ENCODE data around the gene CHMP2A.

CHMP2A gene

DNA sequence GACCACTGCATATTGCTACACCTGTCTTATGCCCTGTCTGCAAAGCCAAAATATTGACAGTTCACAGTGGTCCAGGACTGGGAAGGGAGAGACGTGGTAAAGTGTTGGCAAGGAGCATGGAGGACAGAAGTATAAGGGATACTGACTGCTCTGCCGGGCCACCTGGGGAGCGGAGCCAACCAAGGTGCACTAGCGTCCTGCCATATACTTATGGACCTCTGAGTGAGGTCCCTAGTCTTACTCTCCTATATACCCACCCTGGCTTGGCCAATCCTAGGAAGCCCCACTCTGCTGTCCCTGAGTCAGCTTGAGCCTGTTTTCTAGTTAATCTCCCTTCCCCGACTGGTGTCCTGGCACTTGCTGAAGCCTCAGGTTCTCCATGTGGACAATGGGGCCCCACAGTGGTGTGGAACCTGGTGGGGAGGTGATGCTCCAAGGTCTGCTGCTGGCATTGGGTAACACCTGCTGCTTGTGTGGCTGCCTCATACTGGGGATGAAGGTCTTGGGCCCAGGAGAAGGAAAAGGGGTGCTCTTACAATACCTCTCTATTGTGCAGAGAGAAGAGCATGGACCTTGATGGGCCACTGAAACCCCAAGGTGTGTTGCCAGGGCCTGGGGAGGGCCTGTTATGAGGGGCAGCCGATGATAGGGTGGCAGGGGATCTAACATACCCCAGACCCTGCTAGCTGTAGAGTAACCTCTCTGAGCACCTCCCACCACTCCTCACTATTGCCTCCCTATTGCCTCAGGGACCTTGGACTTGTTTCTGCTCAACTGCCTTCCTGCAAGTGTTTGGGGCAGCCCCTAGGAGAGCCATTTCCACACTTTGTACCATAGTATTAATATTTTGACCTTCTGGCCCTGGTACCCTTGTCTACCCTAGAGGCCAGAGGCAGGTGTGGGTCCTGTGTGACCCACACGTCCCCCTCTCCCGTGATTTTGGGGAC is 17.8 kb downstream of the CHMP2A start:
- DNase-seq: no peak

DNA sequence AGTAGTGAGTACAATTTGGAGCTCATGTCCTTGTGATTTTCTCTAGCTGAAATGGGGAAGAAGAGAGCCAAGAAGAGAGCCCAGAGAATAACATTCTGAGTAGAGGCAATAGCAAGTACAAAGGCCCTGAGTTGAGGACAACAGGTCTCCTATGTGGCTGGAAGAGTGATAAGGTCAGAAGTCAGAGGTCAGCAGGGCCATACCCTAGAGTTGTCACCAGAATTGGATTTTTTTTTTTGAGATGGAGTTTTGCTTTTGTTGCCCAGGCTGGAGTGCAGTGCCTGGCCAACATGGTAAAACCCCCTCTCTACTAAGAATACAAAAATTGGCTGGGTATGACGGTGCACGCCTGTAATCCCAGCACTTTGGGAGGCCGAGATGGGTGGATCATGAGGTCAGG is 19.0 kb downstream of the CHMP2A start:
- DNase-seq: no peak

DNA sequence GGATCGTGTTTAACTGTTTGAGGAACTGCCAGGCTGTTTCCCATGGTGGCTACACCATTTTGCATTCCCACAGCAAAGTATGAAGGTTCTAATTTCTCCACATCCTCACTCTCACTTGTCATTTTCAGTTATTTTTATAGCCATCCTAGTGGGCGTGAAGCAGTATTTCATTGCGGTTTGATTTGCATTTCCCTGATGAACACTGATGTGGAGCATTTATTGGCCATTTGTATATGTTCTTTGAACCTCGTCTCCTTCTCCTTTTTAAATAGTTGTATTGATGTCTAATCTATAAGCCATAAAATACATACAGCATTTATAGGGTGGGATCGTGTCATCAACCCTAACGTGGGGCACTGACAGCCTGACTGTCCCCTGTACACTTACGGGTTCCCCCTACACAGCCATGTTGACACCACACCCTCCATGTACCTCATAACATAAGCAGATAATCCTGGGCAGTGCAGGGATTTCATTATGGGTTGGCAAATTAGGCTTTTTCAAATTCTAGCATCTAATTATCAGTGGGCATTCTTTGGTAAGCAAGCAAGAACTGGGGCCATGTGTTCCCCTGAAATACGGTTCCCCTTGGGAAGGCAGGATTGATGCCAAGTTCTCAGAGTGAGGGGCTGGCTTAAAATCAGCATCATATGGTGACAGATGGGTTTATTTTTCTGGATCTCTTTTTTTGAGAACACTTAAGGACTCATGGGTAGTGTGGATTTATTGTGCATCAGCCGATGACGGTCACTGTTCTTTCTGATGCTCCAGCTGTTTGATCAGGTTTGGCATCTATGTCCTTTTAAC is 23.7 kb downstream of the CHMP2A start:
- DNase-seq: no peak

- DNase-seq: no peak
Observed at GRCh38 chr19:58529405-58529804, 25.5 kb downstream of the CHMP2A start.

DNA sequence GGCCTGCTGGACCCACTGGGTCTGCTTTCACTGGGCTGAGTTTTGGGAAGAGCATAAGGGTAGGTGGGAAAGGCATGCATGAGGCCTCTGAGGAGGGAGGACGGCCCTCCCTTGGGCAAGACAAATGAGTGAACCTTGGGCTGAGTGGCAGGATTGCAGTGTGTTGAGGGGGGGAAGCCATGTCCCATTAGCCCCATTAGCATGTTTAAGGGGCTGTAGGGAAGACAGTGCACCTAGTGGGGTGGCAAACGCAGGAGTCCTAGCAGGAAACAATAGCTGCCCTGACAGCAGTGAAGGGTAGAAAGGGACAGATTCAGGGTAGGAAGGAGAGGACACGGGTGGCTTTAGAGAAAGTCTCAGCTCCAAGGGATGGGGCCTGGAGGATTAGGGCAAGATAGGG is 32.2 kb downstream of the CHMP2A start:
- DNase-seq: no peak

GRCh38 chr19:58521651-58522050 is 33.3 kb downstream of the CHMP2A start:
- DNase-seq: no peak

GRCh38 chr19:58520257-58520599 is 34.7 kb downstream of the CHMP2A start:
- no peak for DNase-seq

DNA sequence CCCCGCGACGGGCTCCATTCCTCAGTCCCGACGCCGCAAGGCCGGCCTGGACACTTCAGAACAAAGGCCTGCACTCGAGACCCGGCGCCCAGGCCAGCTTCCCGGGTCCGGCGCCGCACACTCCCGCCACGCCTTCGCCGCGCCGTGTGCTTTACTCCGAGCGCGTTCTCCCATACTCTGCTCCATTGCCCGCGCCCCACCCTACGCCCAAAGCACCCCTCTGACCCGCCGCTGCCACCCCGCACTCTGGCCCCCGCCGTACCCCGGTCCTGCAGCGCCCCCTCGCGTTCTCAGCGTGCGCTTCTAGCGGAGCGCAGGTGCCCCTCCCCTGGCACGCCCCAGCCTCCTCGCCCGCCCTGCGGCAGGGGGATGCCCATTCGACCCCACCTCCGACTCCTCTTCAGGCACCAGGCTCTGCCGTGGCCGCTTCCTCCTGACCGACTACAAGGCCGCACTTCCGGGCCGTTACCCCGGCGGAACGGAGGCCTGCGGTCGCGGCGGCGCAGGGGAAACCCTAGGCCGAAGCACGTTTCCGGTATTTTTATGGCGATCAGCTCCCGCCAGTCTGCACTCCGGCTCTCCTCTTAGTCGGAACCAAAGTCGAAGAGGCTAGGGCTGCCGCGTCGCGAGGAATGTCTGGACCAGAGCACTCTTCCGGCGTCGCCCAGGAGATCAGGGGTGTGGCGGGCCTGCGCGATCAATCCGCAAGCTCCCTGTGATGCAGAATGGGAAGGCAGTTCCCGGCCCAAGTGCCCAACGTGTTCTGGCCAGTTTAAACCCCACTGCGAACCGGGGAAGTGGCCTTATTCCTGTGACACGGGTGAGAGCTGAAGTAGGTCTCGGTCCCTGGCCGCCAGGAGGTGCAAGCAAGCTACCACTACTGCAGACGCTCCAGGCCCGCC is 35.3 kb downstream of the CHMP2A start, which contains the start of gene ZBTB45:
Gene ZBTB45 (minus strand): TSS at position 456 of the 902 bp plus-strand sequence. CDS start 2,137 bp downstream, outside the sequence.
- DNase-seq: peak; percentile 95

DNA sequence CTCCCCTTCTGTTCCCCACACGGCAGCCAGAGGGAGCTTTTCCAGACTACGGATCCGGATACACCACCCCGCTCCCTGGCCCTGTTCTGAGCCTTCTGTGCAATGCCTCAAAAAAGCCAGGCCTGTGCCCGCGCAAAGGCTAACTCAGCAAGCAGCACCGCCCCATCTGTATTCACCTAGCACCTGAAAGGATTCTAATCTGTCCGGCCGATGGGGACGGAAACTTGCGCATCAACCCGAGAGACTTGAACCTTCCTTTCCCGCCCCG is 35.9 kb downstream of the CHMP2A start:
- peak; percentile 76 for DNase-seq

- peak; percentile 8 for DNase-seq
Observed at GRCh38 chr19:58518256-58519086, 36.4 kb downstream of the CHMP2A start.

- DNase-seq: no peak
Observed at GRCh38 chr19:58516964-58517833, 37.7 kb downstream of the CHMP2A start.

GRCh38 chr19:58516246-58516836 is 38.6 kb downstream of the CHMP2A start:
- DNase-seq: no peak

DNA sequence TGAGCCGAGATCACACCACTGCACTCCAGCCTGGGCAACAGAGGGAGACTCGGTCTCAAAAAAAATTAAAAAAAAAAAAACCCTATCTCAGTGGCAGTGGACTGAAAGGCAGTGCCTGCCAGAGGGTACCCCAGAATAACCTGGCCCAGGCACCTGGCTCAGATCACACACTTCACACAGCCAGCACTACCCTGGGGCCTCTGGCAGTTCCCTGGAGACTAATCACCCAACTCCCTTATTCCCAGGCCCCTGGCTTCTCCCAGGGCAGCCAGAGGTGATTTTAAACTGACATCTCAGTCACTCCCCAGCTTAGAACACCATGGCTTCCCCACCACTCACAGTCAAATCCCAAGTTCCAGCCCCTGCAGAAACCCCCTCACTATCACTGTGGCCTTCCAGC is 39.6 kb downstream of the CHMP2A start:
- DNase-seq: no peak

- no peak for DNase-seq
Observed at GRCh38 chr19:58514564-58515022, 40.3 kb downstream of the CHMP2A start.

- DNase-seq: peak; percentile 74
Observed at GRCh38 chr19:58513694-58514563, 41.0 kb downstream of the CHMP2A start.

GRCh38 chr19:58513213-58513693 is 41.7 kb downstream of the CHMP2A start:
- no peak for DNase-seq

DNA sequence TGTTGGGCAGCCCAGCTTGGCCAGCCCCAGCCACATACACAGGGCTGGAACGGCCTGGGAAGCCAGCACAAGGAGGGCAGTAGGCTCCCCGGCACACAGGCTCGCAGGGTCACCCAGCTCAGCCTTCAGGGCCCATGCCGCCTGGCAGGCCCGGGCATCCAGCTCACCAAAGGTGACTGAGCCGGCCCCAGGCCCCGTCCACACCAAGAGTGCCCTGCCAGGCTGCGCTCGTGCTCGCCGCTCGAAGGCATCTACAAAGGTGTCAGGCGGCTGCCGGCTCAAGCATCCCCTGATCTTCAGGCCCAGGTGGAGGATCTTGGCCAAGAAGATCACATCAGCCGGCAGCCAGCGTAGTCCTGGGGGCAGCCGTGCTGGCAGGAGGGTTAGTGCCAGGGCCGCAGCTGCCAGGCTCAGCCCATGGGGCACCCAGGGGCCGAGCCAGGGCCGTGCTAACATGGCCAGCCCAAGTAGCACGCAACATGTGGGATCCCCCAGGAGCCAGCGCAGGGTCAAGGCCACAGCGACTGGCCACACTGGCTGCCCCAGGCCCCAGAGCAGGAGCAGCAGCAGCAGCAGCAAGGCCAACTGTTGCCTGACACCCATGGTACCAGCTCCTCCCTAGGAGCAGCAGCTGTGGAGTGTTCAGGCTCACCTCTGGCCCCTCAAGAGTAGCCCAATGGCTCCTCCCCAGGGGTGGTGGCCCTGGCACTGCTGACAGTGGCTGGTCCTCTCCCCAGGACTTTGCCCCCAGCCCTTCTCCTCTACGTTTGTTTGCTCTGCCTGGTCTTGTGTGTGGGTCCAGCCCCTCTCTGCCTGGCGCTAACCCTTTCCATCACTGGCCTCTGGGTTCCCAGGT is 43.3 kb downstream of the CHMP2A start, which contains the start of gene SLC27A5:
Gene SLC27A5 (minus strand): TSS at position 640 of the 856 bp plus-strand sequence. CDS start 37 bp downstream, at position 603.
- no peak for DNase-seq

All from EL (cell line).